Caco-2 (cell line): ENCODE data around the gene UGT1A8. TPM values are rescaled to one million over a fixed set of nuclear protein-coding genes. Genes with fewer than 3 reads are reported as not detected.
"Not testable (repeated sequence)": the region's sequence is repeated elsewhere in the genome, so short reads cannot be mapped to it uniquely, and the experiment has no call there.

Experiments used
- BruUV-seq: library from RNA; stranded (reverse); fragments of 400-500 nt; replicated peaks from 2 replicates; lab custom pipeline; 2021; lab: Mats Ljungman, UMichigan
- CTCF ChIA-PET: fragments of 300-600 bp; sonication (Branson Sonifier 250); formaldehyde crosslinking; loops from one replicate; lab custom pipeline; 2022; ENCODE audit warnings: antibody characterized with exemption; lab: Charles Lee
- POLR2A ChIA-PET: fragments of 300-600 bp; sonication (Branson Sonifier 250); formaldehyde crosslinking; loops from one replicate; lab custom pipeline; 2022; ENCODE audit warnings: antibody characterized with exemption; lab: Charles Lee
- DNase-seq, 2 experiments: peaks; one replicate each; pipeline versions ENCODE4 v3.0.0 to v3.0.0-alpha.2; 2020 to 2022
- H3K27me3 ChIP-seq: replicated peaks from 2 replicates; pipeline ENCODE4 v1.6.0; 2011; ENCODE audit warnings: low read length; ENCODE audit not compliant: control insufficient read depth, insufficient read depth
- H3K36me3 ChIP-seq: 2 replicates; pipeline ENCODE4 v1.5.1; 2011; ENCODE audit warnings: low read length; ENCODE audit not compliant: control insufficient read depth, insufficient read depth
- H3K4me1 ChIP-seq: fragments of 250-450 bp; sonication (Bioruptor Pico); 2 replicates; pipeline ENCODE4 v1.5.1; 2020; ENCODE audit warnings: mild to moderate bottlenecking
- H3K4me3 ChIP-seq: 2 replicates; pipeline ENCODE4 v1.5.1; 2011; ENCODE audit warnings: low read depth, mild to moderate bottlenecking, control low read depth, low read length
- H3K9me3 ChIP-seq: fragments of 250-450 bp; sonication (Bioruptor Pico); 2 replicates; pipeline ENCODE4 v1.5.1; 2020; ENCODE audit warnings: mild to moderate bottlenecking, moderate library complexity
- H3K27ac Mint-ChIP-seq: one replicate; pipeline ENCODE4 v1.8.0; 2022; ENCODE audit warnings: mixed read lengths; ENCODE audit not compliant: unreplicated experiment
- H3K27me3 Mint-ChIP-seq: one replicate; pipeline ENCODE4 v1.8.0; 2022; ENCODE audit warnings: mixed read lengths; ENCODE audit not compliant: insufficient read depth, unreplicated experiment
- H3K36me3 Mint-ChIP-seq: one replicate; pipeline ENCODE4 v1.8.0; 2022; ENCODE audit warnings: mild to moderate bottlenecking, mixed read lengths; ENCODE audit not compliant: insufficient read depth, unreplicated experiment
- H3K4me1 Mint-ChIP-seq: one replicate; pipeline ENCODE4 v1.8.0; 2022; ENCODE audit warnings: low read depth, mixed read lengths; ENCODE audit not compliant: unreplicated experiment
- H3K4me3 Mint-ChIP-seq: one replicate; pipeline ENCODE4 v1.8.0; 2022; ENCODE audit warnings: mild to moderate bottlenecking, moderate library complexity, mixed read lengths; ENCODE audit not compliant: unreplicated experiment
- H3K9me3 Mint-ChIP-seq: one replicate; pipeline ENCODE4 v1.8.0; 2022; ENCODE audit warnings: mixed read lengths; ENCODE audit not compliant: unreplicated experiment
- CTCF ChIP-seq, 2 experiments: fragments of 200-600 bp in 1 of 2; IDR thresholded peaks; 1 replicate in 1 of 2; 2 replicates in 1 of 2; pipeline versions ENCODE4 v1.5.1 to v1.8.0; 2011 to 2022; ENCODE audit warnings: antibody characterized with exemption in 1 of 2, control low read depth in 1 of 2, inconsistent platforms in 1 of 2, low read depth in 1 of 2, low read length in 1 of 2, mild to moderate bottlenecking in 1 of 2, moderate library complexity in 1 of 2; ENCODE audit not compliant: insufficient read depth in 1 of 2, severe bottlenecking in 1 of 2, unreplicated experiment in 1 of 2
- intact Hi-C: fragments of 100-400 bp; cut with micrococcal nuclease; formaldehyde crosslinking; loops from one replicate; pipeline ENCODE4 v1.10.0; 2022; ENCODE audit not compliant: unreplicated experiment
- total RNA-seq: library from RNA; stranded (reverse); gene quantifications from 2 replicates; pipeline ENCODE4 v1.2.3, GENCODE V29; 2022

Gene UGT1A8
- total RNA-seq, 1 experiment from 2014 or later = 0.50 TPM

- TF ChIP-seq CTCF (IDR thresholded peaks at IDR 0.05; ENCODE audit: insufficient read depth in 1 of 2, low read depth in 1 of 2, low read length in 1 of 2, severe bottlenecking in 1 of 2, unreplicated experiment in 1 of 2) = no peak
- Histone ChIP-seq H3K27me3 (no peaks in the 10 kb centered on the region), H3K9me3 (no peaks in the 10 kb centered on the region), H3K36me3 (no peaks in the 10 kb centered on the region), H3K4me1 (peaks cover 9% of the 10 kb centered on the region), H3K4me3 (no peak overlapping the region)
- Mint-ChIP-seq H3K4me1 (peaks cover 13% of the 10 kb centered on the region), H3K9me3 (peaks cover 17% of the 10 kb centered on the region), H3K36me3 (peaks cover 19% of the 10 kb centered on the region), H3K27me3 (no peaks in the 10 kb centered on the region), H3K4me3 (no peak overlapping the region), H3K27ac (no peak overlapping the region)
- CTCF ChIA-PET = no interaction called here
- POLR2A ChIA-PET = no interaction called here
- intact Hi-C loops = no loop called here
- no TSS peak for BruUV-seq
- DNase-seq = no peak
Observed at GRCh38 chr2:233743464-233744259, 126.2 kb downstream of the UGT1A8 start.

- H3K9me3 ChIP-seq = no peaks in the 10 kb centered on the region
- no TSS peak for BruUV-seq
- H3K4me3 ChIP-seq = no peak overlapping the region
- no peaks in the 10 kb centered on the region for H3K27me3 ChIP-seq
- peaks cover 15% of the 10 kb centered on the region for H3K36me3 Mint-ChIP-seq
- peaks cover 9% of the 10 kb centered on the region for H3K4me1 ChIP-seq
- H3K9me3 Mint-ChIP-seq = peaks cover 29% of the 10 kb centered on the region
- DNase-seq = no peak
- no peak overlapping the region for H3K27ac Mint-ChIP-seq
- POLR2A ChIA-PET = no interaction called here
- peaks cover 12% of the 10 kb centered on the region for H3K4me1 Mint-ChIP-seq
- H3K4me3 Mint-ChIP-seq = no peak overlapping the region
- no peaks in the 10 kb centered on the region for H3K27me3 Mint-ChIP-seq
- H3K36me3 ChIP-seq = no peaks in the 10 kb centered on the region
- CTCF ChIA-PET = no interaction called here
- intact Hi-C loops = no loop called here
- TF ChIP-seq CTCF (IDR thresholded peaks at IDR 0.05; ENCODE audit: insufficient read depth in 1 of 2, low read depth in 1 of 2, low read length in 1 of 2, severe bottlenecking in 1 of 2, unreplicated experiment in 1 of 2) = no peak
Observed at GRCh38 chr2:233745073-233745755, 127.8 kb downstream of the UGT1A8 start.

GRCh38 chr2:233745838-233746237 is 128.4 kb downstream of the UGT1A8 start:
- H3K36me3 ChIP-seq, H3K4me3 Mint-ChIP-seq, H3K27ac Mint-ChIP-seq, BruUV-seq, H3K4me1 ChIP-seq, H3K27me3 ChIP-seq, H3K27me3 Mint-ChIP-seq, CTCF ChIA-PET, POLR2A ChIA-PET, DNase-seq, H3K9me3 ChIP-seq, H3K4me3 ChIP-seq, intact Hi-C loops: not testable (repeated sequence)
- peaks cover 12% of the 10 kb centered on the region for H3K36me3 Mint-ChIP-seq
- peaks cover 32% of the 10 kb centered on the region for H3K9me3 Mint-ChIP-seq
- peaks cover 12% of the 10 kb centered on the region for H3K4me1 Mint-ChIP-seq
